Measurements from ENCODE around the gene SRRM3. TPM values are rescaled to one million over a fixed set of nuclear protein-coding genes. Genes with fewer than 3 reads are reported as not detected.

SRRM3 gene
- total RNA-seq: 1 to 10 TPM; 1.8 to 2.6 (median 2.1) TPM

GRCh38 chr7:76201732-76202665 is at the start of gene SRRM3:
TSS of gene SRRM3 (plus strand) at chr7:76201896. CDS start at chr7:76235067, 33,171 bp downstream.
- TF ChIP-seq, protein P1, sequence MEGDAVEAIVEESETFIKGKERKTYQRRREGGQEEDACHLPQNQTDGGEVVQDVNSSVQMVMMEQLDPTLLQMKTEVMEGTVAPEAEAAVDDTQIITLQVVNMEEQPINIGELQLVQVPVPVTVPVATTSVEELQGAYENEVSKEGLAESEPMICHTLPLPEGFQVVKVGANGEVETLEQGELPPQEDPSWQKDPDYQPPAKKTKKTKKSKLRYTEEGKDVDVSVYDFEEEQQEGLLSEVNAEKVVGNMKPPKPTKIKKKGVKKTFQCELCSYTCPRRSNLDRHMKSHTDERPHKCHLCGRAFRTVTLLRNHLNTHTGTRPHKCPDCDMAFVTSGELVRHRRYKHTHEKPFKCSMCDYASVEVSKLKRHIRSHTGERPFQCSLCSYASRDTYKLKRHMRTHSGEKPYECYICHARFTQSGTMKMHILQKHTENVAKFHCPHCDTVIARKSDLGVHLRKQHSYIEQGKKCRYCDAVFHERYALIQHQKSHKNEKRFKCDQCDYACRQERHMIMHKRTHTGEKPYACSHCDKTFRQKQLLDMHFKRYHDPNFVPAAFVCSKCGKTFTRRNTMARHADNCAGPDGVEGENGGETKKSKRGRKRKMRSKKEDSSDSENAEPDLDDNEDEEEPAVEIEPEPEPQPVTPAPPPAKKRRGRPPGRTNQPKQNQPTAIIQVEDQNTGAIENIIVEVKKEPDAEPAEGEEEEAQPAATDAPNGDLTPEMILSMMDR (IDR thresholded peaks at IDR 0.05; ENCODE audit: low read depth): no peak

- TF ChIP-seq, protein P1 (IDR thresholded peaks at IDR 0.05; ENCODE audit: low read depth): no peak
Observed at GRCh38 chr7:76151932-76152331, 49.8 kb upstream of the SRRM3 start.

- TF ChIP-seq, protein P1 (IDR thresholded peaks at IDR 0.05; ENCODE audit: low read depth): no peak
Observed at GRCh38 chr7:76155938-76156337, 45.8 kb upstream of the SRRM3 start.

DNA sequence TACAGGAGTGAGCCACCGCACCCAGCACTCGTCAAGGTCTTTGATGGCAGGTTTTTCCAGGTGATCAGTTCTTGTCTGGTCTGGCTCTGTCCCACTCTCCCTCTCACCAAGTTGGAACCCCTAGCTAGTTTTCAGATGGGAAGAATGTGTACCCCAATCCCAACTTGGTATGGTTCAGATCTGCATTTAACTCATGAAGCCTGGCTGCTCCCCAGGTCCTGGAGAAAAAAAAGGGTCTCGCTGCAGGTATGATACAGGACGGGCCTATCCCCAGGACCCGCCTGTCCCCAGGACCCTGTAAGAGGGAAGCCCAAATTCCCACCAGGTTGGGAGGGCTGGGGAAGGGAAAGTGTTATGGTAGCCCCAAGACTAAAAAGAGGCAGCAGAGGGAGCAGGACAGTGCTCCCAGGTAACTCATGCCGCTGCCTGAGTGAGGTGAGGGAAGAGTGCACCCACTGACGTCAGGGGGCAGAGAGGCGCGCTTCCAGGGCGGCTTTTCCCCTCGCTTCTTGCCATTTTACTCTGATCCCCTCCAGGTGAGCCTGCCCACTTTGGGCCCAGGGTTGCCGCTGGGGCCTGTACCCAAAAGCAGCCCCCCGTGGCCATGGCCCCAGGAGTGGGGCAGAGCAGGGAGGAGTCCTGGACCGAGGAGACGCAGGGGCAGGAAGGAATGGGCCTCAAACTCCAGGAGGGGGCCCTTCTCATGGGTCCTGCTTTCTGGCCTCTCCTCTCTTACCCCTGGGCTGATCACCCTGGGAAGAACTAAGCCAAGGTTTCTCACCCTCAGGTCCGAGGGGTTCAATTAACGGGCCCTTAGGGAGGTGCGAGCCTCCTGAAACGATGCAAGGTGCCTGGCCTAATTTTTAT is 36.4 kb upstream of the SRRM3 start:
- TF ChIP-seq, protein P1 (IDR thresholded peaks at IDR 0.05; ENCODE audit: low read depth): no peak

DNA sequence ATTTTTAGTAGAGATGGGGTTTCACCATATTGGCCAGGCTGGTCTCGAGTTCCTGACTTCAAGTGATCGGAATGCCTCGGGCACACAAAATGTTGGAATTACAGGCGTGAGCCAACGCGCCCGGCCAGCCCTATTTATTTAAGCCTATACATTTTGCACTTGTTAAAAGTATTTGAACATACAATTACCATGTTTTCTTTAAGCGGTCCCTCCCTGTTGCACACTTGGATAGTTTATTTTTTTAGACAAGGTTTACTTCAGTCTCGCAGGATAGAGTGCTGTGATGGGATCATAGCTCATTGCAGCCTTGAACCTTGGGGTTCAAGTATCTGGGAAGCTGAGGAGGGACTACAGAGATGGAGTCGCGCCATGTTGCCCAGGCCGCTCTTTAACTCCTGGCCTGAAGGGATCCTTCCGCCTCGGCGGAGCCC is 35.7 kb upstream of the SRRM3 start:
- TF ChIP-seq, protein P1 (IDR thresholded peaks at IDR 0.05; ENCODE audit: low read depth): no peak

GRCh38 chr7:76166404-76167255 is 35.1 kb upstream of the SRRM3 start:
- TF ChIP-seq, protein P1 (IDR thresholded peaks at IDR 0.05; ENCODE audit: low read depth): no peak

Measured in subcutaneous adipose tissue (tissue), 4 donors.